ENCODE measurements around the gene SNX27.
"Not testable (repeated sequence)": the region's sequence is repeated elsewhere in the genome, so short reads cannot be mapped to it uniquely, and the experiment has no call there.

Gene SNX27

GRCh38 chr1:151596166-151596953 is 15.5 kb upstream of the SNX27 start:
- no peak for TF ChIP-seq CTCF (IDR thresholded peaks at IDR 0.05; ENCODE audit: insufficient read depth, missing control alignments)
- no peak for DNase-seq (ENCODE audit: insufficient read length, low spot score)
- FAIRE-seq: no peak

- not testable (repeated sequence) for FAIRE-seq
- DNase-seq (ENCODE audit: insufficient read length, low spot score): peak; percentile 3
These were observed 9.3 kb upstream of the SNX27 start for GRCh38 chr1:151602550-151602949.

GRCh38 chr1:151604291-151604690 is 7.6 kb upstream of the SNX27 start:
- DNase-seq (ENCODE audit: insufficient read length, low spot score): no peak
- no peak for TF ChIP-seq CTCF (IDR thresholded peaks at IDR 0.05; ENCODE audit: insufficient read depth, missing control alignments)
- FAIRE-seq: no peak

GRCh38 chr1:151606384-151606783 is 5.5 kb upstream of the SNX27 start:
- DNase-seq (ENCODE audit: insufficient read length, low spot score): no peak
- no peak for FAIRE-seq
- TF ChIP-seq CTCF (IDR thresholded peaks at IDR 0.05; ENCODE audit: insufficient read depth, missing control alignments): no peak

GRCh38 chr1:151606857-151607256 is 5.0 kb upstream of the SNX27 start:
- no peak for FAIRE-seq

GRCh38 chr1:151610142-151610541 is 1.7 kb upstream of the SNX27 start:
- no peak for TF ChIP-seq CTCF (IDR thresholded peaks at IDR 0.05; ENCODE audit: insufficient read depth, missing control alignments)
- no peak for FAIRE-seq

More at GRCh38 chr1:151606857-151607256, 5.0 kb upstream of the SNX27 start:
- DNase-seq (ENCODE audit: insufficient read length, low spot score): no peak
- no peak for TF ChIP-seq CTCF (IDR thresholded peaks at IDR 0.05; ENCODE audit: insufficient read depth, missing control alignments)

GRCh38 chr1:151611288-151611790 is 511 bp upstream of the SNX27 start:
- DNase-seq (ENCODE audit: insufficient read length, low spot score) (no peak), FAIRE-seq (no peak)
- no peak for TF ChIP-seq CTCF (IDR thresholded peaks at IDR 0.05; ENCODE audit: insufficient read depth, missing control alignments)

More at GRCh38 chr1:151610142-151610541, 1.7 kb upstream of the SNX27 start:
- no peak for DNase-seq (ENCODE audit: insufficient read length, low spot score)
